IMR-90 (cell line): ENCODE results near the gene TRPM4. TPM values are rescaled to one million over a fixed set of nuclear protein-coding genes. Genes with fewer than 3 reads are reported as not detected.

Source experiments
- ATAC-seq: fragments of 200-7000 bp; cut with Tn5 transposase; 2 replicates; pipeline ENCODE4 v1.9.1; 2020; ENCODE audit warnings: low read depth, mild to moderate bottlenecking, moderate library complexity
- BruUV-seq: library from RNA; stranded (reverse); fragments of 400-500 nt; replicated peaks from 2 replicates; lab custom pipeline; 2021; lab: Mats Ljungman, UMichigan
- CTCF ChIA-PET: fragments of 300-600 bp; formaldehyde crosslinking; extraction: SDS; loops from one replicate; lab custom pipeline; 2021; ENCODE audit warnings: antibody characterized with exemption; lab: Yijun Ruan, JAX
- POLR2A ChIA-PET: fragments of 300-600 bp; sonication (Branson Sonifier 250); formaldehyde crosslinking; loops from one replicate; lab custom pipeline; 2022; ENCODE audit warnings: antibody characterized with exemption; ENCODE audit not compliant: unreplicated experiment; lab: Charles Lee
- DNase-seq: peaks from one replicate; pipeline ENCODE4 v3.0.0; 2013
- H2AFZ ChIP-seq: replicated peaks from 2 replicates; pipeline ENCODE3; 2013; ENCODE audit warnings: low read length, mild to moderate bottlenecking; ENCODE audit not compliant: poor library complexity
- H2AK5ac ChIP-seq: 2 replicates; pipeline ENCODE4 v1.6.1; 2013; ENCODE audit warnings: low read depth, low read length, inconsistent platforms
- H2AK9ac ChIP-seq: replicated peaks from 2 replicates; pipeline ENCODE3; 2013; ENCODE audit warnings: mild to moderate bottlenecking, low read depth, low read length, moderate library complexity; ENCODE audit not compliant: poor library complexity
- H2BK120ac ChIP-seq: 2 replicates; pipeline ENCODE4 v1.6.1; 2013; ENCODE audit warnings: low read depth, low read length, inconsistent platforms
- H2BK15ac ChIP-seq: 3 replicates; pipeline ENCODE4 v1.6.1; 2013; ENCODE audit warnings: low read depth, low read length, inconsistent platforms
- H2BK20ac ChIP-seq: 2 replicates; pipeline ENCODE4 v1.6.1; 2013; ENCODE audit warnings: low read depth, mild to moderate bottlenecking, inconsistent platforms, low read length, moderate library complexity
- H2BK5ac ChIP-seq: 2 replicates; pipeline ENCODE4 v1.6.1; 2013; ENCODE audit warnings: mild to moderate bottlenecking, low read depth, low read length, inconsistent platforms; ENCODE audit not compliant: poor library complexity, severe bottlenecking
- H3K14ac ChIP-seq: replicated peaks from 2 replicates; pipeline ENCODE4 v1.6.1; 2013; ENCODE audit warnings: low read depth, low read length, inconsistent platforms
- H3K18ac ChIP-seq: 2 replicates; pipeline ENCODE4 v1.6.1; 2013; ENCODE audit warnings: low read depth, low read length, control low read depth
- H3K23ac ChIP-seq: 2 replicates; pipeline ENCODE4 v1.6.1; 2013; ENCODE audit warnings: low read depth, low read length, inconsistent platforms
- H3K27ac ChIP-seq: 2 replicates; pipeline ENCODE4 v1.5.1; 2013; ENCODE audit warnings: mild to moderate bottlenecking, control low read depth, low read length; ENCODE audit not compliant: insufficient read depth
- H3K27me3 ChIP-seq: 2 replicates; pipeline ENCODE4 v1.6.1; 2013; ENCODE audit warnings: low read length; ENCODE audit not compliant: control insufficient read depth, insufficient read depth
- H3K36me3 ChIP-seq: 2 replicates; pipeline ENCODE4 v1.6.1; 2013; ENCODE audit warnings: low read length, mixed read lengths; ENCODE audit not compliant: control insufficient read depth, insufficient read depth
- H3K4ac ChIP-seq: 2 replicates; pipeline ENCODE4 v1.6.1; 2013; ENCODE audit warnings: low read depth, low read length, inconsistent platforms
- H3K4me1 ChIP-seq: 2 replicates; pipeline ENCODE4 v1.6.1; 2013; ENCODE audit warnings: low read length, mixed read lengths; ENCODE audit not compliant: control insufficient read depth, insufficient read depth
- H3K4me2 ChIP-seq: 2 replicates; pipeline ENCODE4 v1.6.1; 2013; ENCODE audit warnings: low read depth, mild to moderate bottlenecking, control low read depth, low read length, moderate library complexity
- H3K4me3 ChIP-seq: 2 replicates; pipeline ENCODE4 v1.5.1; 2013; ENCODE audit warnings: low read depth, mild to moderate bottlenecking, control low read depth, low read length, moderate library complexity; ENCODE audit not compliant: insufficient read depth
- H3K56ac ChIP-seq: 2 replicates; pipeline ENCODE4 v1.6.1; 2013; ENCODE audit warnings: low read length, inconsistent platforms; ENCODE audit not compliant: insufficient read depth; ENCODE audit errors: extremely low read depth
- H3K79me1 ChIP-seq, 2 experiments: 2 replicates each; pipeline ENCODE4 v1.6.1; 2013; ENCODE audit warnings: low read length in 2 of 2, inconsistent platforms in 1 of 2, low read depth in 1 of 2
- H3K9ac ChIP-seq: 2 replicates; pipeline ENCODE4 v1.6.1; 2013; ENCODE audit warnings: low read depth, low read length, control low read depth
- H3K9me1 ChIP-seq: 2 replicates; pipeline ENCODE4 v1.6.1; 2013; ENCODE audit warnings: low read length, inconsistent platforms; ENCODE audit not compliant: insufficient read depth
- H3K9me3 ChIP-seq: 2 replicates; pipeline ENCODE4 v1.6.1; 2013; ENCODE audit warnings: low read length; ENCODE audit not compliant: control insufficient read depth, insufficient read depth
- H4K20me1 ChIP-seq: 2 replicates; pipeline ENCODE4 v1.6.1; 2013; ENCODE audit warnings: low read length, inconsistent platforms; ENCODE audit not compliant: insufficient read depth
- H4K5ac ChIP-seq: 2 replicates; pipeline ENCODE4 v1.6.1; 2013; ENCODE audit warnings: mild to moderate bottlenecking, low read depth, low read length, control low read depth
- H4K8ac ChIP-seq, 2 experiments: 2 replicates each; pipeline ENCODE4 v1.6.1; 2013; ENCODE audit warnings: low read depth in 2 of 2, low read length in 2 of 2, control low read depth in 1 of 2, inconsistent platforms in 1 of 2
- H4K91ac ChIP-seq: 2 replicates; pipeline ENCODE4 v1.6.1; 2013; ENCODE audit warnings: low read depth, low read length, inconsistent platforms; ENCODE audit not compliant: insufficient read depth
- BHLHE40 ChIP-seq: fragments of 150-350 bp; IDR thresholded peaks from 2 replicates; pipeline ENCODE4 v1.6.1; 2016; ENCODE audit warnings: mild to moderate bottlenecking, low read depth, low read length
- CEBPB ChIP-seq: IDR thresholded peaks from 2 replicates; pipeline ENCODE4 v1.6.1; 2012; ENCODE audit warnings: low read depth, low read length, improper control_type of control experiment
- CHD1 ChIP-seq: IDR thresholded peaks from 2 replicates; pipeline ENCODE4 v1.6.1; 2012; ENCODE audit warnings: low read depth, low read length, improper control_type of control experiment
- CTCF ChIP-seq: conservative IDR thresholded peaks from 2 replicates; pipeline ENCODE4 v1.5.1; 2012; ENCODE audit warnings: mild to moderate bottlenecking, low read depth, low read length, improper control_type of control experiment
- ELK1 ChIP-seq: fragments of 150-350 bp; IDR thresholded peaks from 2 replicates; pipeline ENCODE4 v1.6.1; 2016; ENCODE audit warnings: low read depth, mild to moderate bottlenecking, low read length, moderate library complexity, borderline replicate concordance
- FOS ChIP-seq: fragments of 150-350 bp; IDR thresholded peaks from 2 replicates; pipeline ENCODE4 v1.6.1; 2016; ENCODE audit warnings: low read depth, low read length
- MAFK ChIP-seq: IDR thresholded peaks from 2 replicates; pipeline ENCODE4 v1.6.1; 2012; ENCODE audit warnings: low read depth, low read length, improper control_type of control experiment
- MAZ ChIP-seq: IDR thresholded peaks from 2 replicates; pipeline ENCODE4 v1.6.1; 2012; ENCODE audit warnings: low read depth, mild to moderate bottlenecking, low read length, improper control_type of control experiment, moderate library complexity, borderline replicate concordance
- MXI1 ChIP-seq: IDR thresholded peaks from 2 replicates; pipeline ENCODE4 v1.6.1; 2012; ENCODE audit warnings: low read depth, mild to moderate bottlenecking, low read length, moderate library complexity, borderline replicate concordance
- NFE2L2 ChIP-seq: fragments of 150-350 bp; IDR thresholded peaks from 2 replicates; pipeline ENCODE4 v1.6.1; 2016; ENCODE audit warnings: low read depth, mild to moderate bottlenecking, low read length
- POLR2A ChIP-seq: IDR thresholded peaks from 2 replicates; pipeline ENCODE4 v1.6.1; 2012; ENCODE audit warnings: mild to moderate bottlenecking, low read depth, low read length
- RAD21 ChIP-seq: IDR thresholded peaks from 2 replicates; pipeline ENCODE4 v1.6.1; 2012; ENCODE audit warnings: low read length, improper control_type of control experiment
- RCOR1 ChIP-seq: IDR thresholded peaks from 2 replicates; pipeline ENCODE4 v1.6.1; 2012; ENCODE audit warnings: mild to moderate bottlenecking, low read length, improper control_type of control experiment; ENCODE audit not compliant: insufficient replicate concordance
- RFX5 ChIP-seq: IDR thresholded peaks from 2 replicates; pipeline ENCODE4 v1.8.0; 2012; ENCODE audit warnings: low read depth, mild to moderate bottlenecking, low read length, moderate library complexity
- SMC3 ChIP-seq: fragments of 150-350 bp; IDR thresholded peaks from 2 replicates; pipeline ENCODE4 v1.6.1; 2016; ENCODE audit warnings: low read depth, mild to moderate bottlenecking, antibody characterized with exemption, low read length, moderate library complexity
- WGBS, 2 experiments: methylation state at CpG; one replicate each; pipeline versions ENCODE4 v1.1.5 to v1.1.7; 2013; ENCODE audit warnings: missing lambda C conversion rate in 2 of 2; ENCODE audit not compliant: insufficient read length in 1 of 2; ENCODE audit errors: extremely low coverage in 2 of 2; 5-methylcytosine and 5-hydroxymethylcytosine counted together
- dilution Hi-C: fragments of 300-500 bp; cut with HindIII; formaldehyde crosslinking; loops from one replicate; pipeline ENCODE4 v1.14.3; 2018; ENCODE audit warnings: low sequenced_read_pairs; ENCODE audit not compliant: unreplicated experiment
- in situ Hi-C: fragments of 300-500 bp; cut with MboI; formaldehyde crosslinking; loops from 3 replicates; pipeline ENCODE4 v1.14.3; 2019; ENCODE audit warnings: low sequenced_read_pairs, inconsistent platforms, mixed read lengths
- intact Hi-C: fragments of 100-400 bp; cut with micrococcal nuclease; formaldehyde crosslinking; loops from 2 replicates; pipeline ENCODE4 v1.10.0; 2022
- polyA plus RNA-seq, 3 experiments: library from polyadenylated mRNA; depleted of rRNA; stranded (reverse); fragments of >200 nt; gene quantifications; 2 replicates each; pipeline ENCODE4 v1.2.3, GENCODE V29; 2012; ENCODE audit warnings: low replicate concordance in 1 of 3
- total RNA-seq: library from RNA; depleted of rRNA; stranded (reverse); fragments of >200 nt; gene quantifications from 2 replicates; pipeline ENCODE4 v1.2.3, GENCODE V29; 2012
- TF ChIP-seq, protein P1 (sequence below): fragments of 150-350 bp; IDR thresholded peaks from 2 replicates; pipeline ENCODE4 v1.6.1; 2017; ENCODE audit warnings: mild to moderate bottlenecking, antibody characterized with exemption, low read length, low read depth

The TRPM4 gene
- total and polyA plus RNA-seq, 2 of the 4 experiments (the other 2 are of a cell fraction), result 2.2 to 19.7 TPM

- Histone ChIP-seq H4K8ac (no peak overlapping the region), H3K4ac (no peak overlapping the region), H3K79me1 (peaks cover 8 to 19% of the 10 kb centered on the region in 2 experiments; a peak in 3 of 4 replicates), H2AK9ac (no peak overlapping the region), H3K18ac (no peak overlapping the region), H2AK5ac (no peak overlapping the region), H3K9ac (no peak overlapping the region), H3K4me2 (no peak overlapping the region), H4K20me1 (no peaks in the 10 kb centered on the region), H3K14ac (no peak overlapping the region), H2BK15ac (no peak overlapping the region), H2BK120ac (no peak overlapping the region), H3K9me1 (peaks cover 5% of the 10 kb centered on the region; the same call in 1 of the 2 replicates), H3K27me3 (peaks cover 8% of the 10 kb centered on the region; the same call in 1 of the 2 replicates), H2AFZ (no peak overlapping the region), H3K9me3 (no peaks in the 10 kb centered on the region), H2BK5ac (no peak overlapping the region), H3K27ac (no peak overlapping the region), H2BK20ac (no peak overlapping the region), H3K4me3 (no peak overlapping the region), H4K5ac (no peak overlapping the region), H3K23ac (no peak overlapping the region), H3K36me3 (no peaks in the 10 kb centered on the region), H3K56ac (no peak overlapping the region), H3K4me1 (peaks cover 2% of the 10 kb centered on the region; the same call in 1 of the 2 replicates), H4K91ac (no peak overlapping the region)
- BruUV-seq, result no TSS peak
- in situ Hi-C loops (no loop called here), intact Hi-C loops (no loop called here), dilution Hi-C loops (no loop called here)
- ChIA-PET POLR2A (no interaction called here), CTCF (no interaction called here)
- 100% methylated on average over 2 of the region's 6 CpGs; no CpG with 5 or more reads in 1 of the 2 experiments for WGBS, 2 experiments
- DNase-seq (no peak), ATAC-seq (no peak)
- no peak for TF ChIP-seq POLR2A
- no peak for TF ChIP-seq MAZ
- TF ChIP-seq, protein P1, sequence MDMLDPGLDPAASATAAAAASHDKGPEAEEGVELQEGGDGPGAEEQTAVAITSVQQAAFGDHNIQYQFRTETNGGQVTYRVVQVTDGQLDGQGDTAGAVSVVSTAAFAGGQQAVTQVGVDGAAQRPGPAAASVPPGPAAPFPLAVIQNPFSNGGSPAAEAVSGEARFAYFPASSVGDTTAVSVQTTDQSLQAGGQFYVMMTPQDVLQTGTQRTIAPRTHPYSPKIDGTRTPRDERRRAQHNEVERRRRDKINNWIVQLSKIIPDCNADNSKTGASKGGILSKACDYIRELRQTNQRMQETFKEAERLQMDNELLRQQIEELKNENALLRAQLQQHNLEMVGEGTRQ, result no peak
- no peak for TF ChIP-seq MAFK
- TF ChIP-seq RAD21, result no peak
- no peak for TF ChIP-seq MXI1
- no peak for TF ChIP-seq NFE2L2
- TF ChIP-seq CEBPB, result no peak
- no peak for TF ChIP-seq SMC3
- no peak for TF ChIP-seq BHLHE40
- no peak for TF ChIP-seq RCOR1
- no peak for TF ChIP-seq CHD1
- TF ChIP-seq ELK1, result no peak
- no peak for TF ChIP-seq RFX5
- no peak for TF ChIP-seq FOS
- TF ChIP-seq CTCF, result no peak
Measured at GRCh38 chr19:49154279-49154678, 3.3 kb upstream of the TRPM4 start.
